ENCODE data around the gene ZRANB3.

GRCh38 chr2:135451966-135452365, 79.1 kb downstream of the ZRANB3 start:
- TF ChIP-seq EZH2phosphoT487 (IDR thresholded peaks at IDR 0.05; ENCODE audit: low read depth), result no peak
- TF ChIP-seq, protein P1, sequence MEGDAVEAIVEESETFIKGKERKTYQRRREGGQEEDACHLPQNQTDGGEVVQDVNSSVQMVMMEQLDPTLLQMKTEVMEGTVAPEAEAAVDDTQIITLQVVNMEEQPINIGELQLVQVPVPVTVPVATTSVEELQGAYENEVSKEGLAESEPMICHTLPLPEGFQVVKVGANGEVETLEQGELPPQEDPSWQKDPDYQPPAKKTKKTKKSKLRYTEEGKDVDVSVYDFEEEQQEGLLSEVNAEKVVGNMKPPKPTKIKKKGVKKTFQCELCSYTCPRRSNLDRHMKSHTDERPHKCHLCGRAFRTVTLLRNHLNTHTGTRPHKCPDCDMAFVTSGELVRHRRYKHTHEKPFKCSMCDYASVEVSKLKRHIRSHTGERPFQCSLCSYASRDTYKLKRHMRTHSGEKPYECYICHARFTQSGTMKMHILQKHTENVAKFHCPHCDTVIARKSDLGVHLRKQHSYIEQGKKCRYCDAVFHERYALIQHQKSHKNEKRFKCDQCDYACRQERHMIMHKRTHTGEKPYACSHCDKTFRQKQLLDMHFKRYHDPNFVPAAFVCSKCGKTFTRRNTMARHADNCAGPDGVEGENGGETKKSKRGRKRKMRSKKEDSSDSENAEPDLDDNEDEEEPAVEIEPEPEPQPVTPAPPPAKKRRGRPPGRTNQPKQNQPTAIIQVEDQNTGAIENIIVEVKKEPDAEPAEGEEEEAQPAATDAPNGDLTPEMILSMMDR (IDR thresholded peaks at IDR 0.05; ENCODE audit: low read depth, low read length), result no peak

All from OCI-LY3 (cell line).